Esophagus (tissue), 2 donors: ENCODE measurements around the gene ACTA1. TPM values are rescaled to one million over a fixed set of nuclear protein-coding genes. Genes with fewer than 3 reads are reported as not detected.
"Not testable (repeated sequence)": the region's sequence is repeated elsewhere in the genome, so short reads cannot be mapped to it uniquely, and the experiment has no call there.

Experiments
- H3K27ac ChIP-seq, 2 donors: one replicate each; pipeline ENCODE4 v1.5.1; 2013; ENCODE audit warnings: low read depth in 2 of 2, mild to moderate bottlenecking in 2 of 2, inconsistent platforms in 1 of 2, low read length in 1 of 2, moderate library complexity in 1 of 2
- H3K27me3 ChIP-seq, 2 donors: one replicate each; pipeline ENCODE4 v1.6.1; 2013; ENCODE audit warnings: low read length in 2 of 2, control low read depth in 1 of 2, mild to moderate bottlenecking in 1 of 2; ENCODE audit not compliant: insufficient read depth in 2 of 2, control insufficient read depth in 1 of 2
- H3K36me3 ChIP-seq, 2 donors: one replicate each; pipeline ENCODE4 v1.6.1; 2013; ENCODE audit warnings: low read length in 1 of 2; ENCODE audit not compliant: control insufficient read depth in 2 of 2, insufficient read depth in 2 of 2
- H3K4me1 ChIP-seq, 2 donors: one replicate each; pipeline ENCODE4 v1.6.1; 2013; ENCODE audit warnings: low read length in 1 of 2; ENCODE audit not compliant: control insufficient read depth in 2 of 2, insufficient read depth in 2 of 2
- H3K4me3 ChIP-seq, 2 donors: one replicate each; pipeline ENCODE4 v1.5.1; 2013; ENCODE audit warnings: low read length in 2 of 2, mild to moderate bottlenecking in 2 of 2, low read depth in 1 of 2, moderate library complexity in 1 of 2
- H3K9me3 ChIP-seq, 2 donors: one replicate each; pipeline ENCODE4 v1.6.1; 2013; ENCODE audit warnings: mild to moderate bottlenecking in 2 of 2, low read depth in 1 of 2, low read length in 1 of 2, moderate library complexity in 1 of 2; ENCODE audit not compliant: control insufficient read depth in 2 of 2, insufficient read depth in 1 of 2
- WGBS, 2 donors: extraction: QIAGEN DNeasy Blood & Tissue Kit; methylation state at CpG; one replicate each; pipeline ENCODE4 v1.1.7; 2013; 5-methylcytosine and 5-hydroxymethylcytosine counted together
- polyA plus RNA-seq, 2 donors: library from polyadenylated mRNA; stranded (reverse); fragments of 200-250 nt; gene quantifications; one replicate each; pipeline ENCODE4 v1.2.3, GENCODE V29; 2013
- donor health status: healthy with polysubstance abuse.
- donor health status: Bipolar disorder and iron deficiency.

ACTA1 gene
- polyA plus RNA-seq, 2 donors, result 0.35 to 1.8 TPM

DNA sequence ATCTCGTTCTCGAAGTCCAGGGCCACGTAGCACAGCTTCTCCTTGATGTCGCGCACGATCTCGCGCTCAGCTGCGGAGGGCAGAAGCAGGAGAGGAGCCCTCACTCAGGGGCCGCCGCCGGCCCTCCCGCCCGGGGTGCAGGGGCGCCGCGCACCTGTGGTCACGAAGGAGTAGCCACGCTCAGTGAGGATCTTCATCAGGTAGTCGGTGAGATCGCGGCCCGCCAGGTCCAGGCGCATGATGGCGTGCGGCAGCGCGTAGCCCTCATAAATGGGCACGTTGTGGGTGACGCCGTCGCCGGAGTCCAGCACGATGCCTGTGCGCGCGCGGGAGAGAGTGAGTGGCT, 1.8 kb downstream of the ACTA1 start:
- WGBS, 2 donors, result 6 to 8% methylated on average over 23 to 38 of the region's 38 CpGs
- no peaks in the 10 kb centered on the region for H3K36me3 ChIP-seq
- no peak overlapping the region for H3K27ac ChIP-seq
- peaks cover 14 to 19% of the 10 kb centered on the region in 2 donors for H3K4me1 ChIP-seq
- H3K27me3 ChIP-seq, result peaks cover 12 to 39% of the 10 kb centered on the region in 2 donors
- H3K4me3 ChIP-seq, result peak overlapping the region in 1 of 2 donors; percentile 16
- H3K9me3 ChIP-seq, result peaks cover 0 to 2% of the 10 kb centered on the region in 2 donors

GRCh38 chr1:229431284-229432115, 2.4 kb downstream of the ACTA1 start:
- H3K27me3 ChIP-seq, result peaks cover 12 to 39% of the 10 kb centered on the region in 2 donors
- 7 to 9% methylated on average over 60 to 65 of the region's 65 CpGs for WGBS, 2 donors
- peak overlapping the region in 1 of 2 donors; percentile 16 for H3K4me3 ChIP-seq

GRCh38 chr1:229430761-229431283, 3.1 kb downstream of the ACTA1 start:
- H3K4me1 ChIP-seq, result peaks cover 14 to 19% of the 10 kb centered on the region in 2 donors
- no peak overlapping the region for H3K27ac ChIP-seq
- H3K9me3 ChIP-seq, result peaks cover 0 to 2% of the 10 kb centered on the region in 2 donors
- no peak overlapping the region for H3K4me3 ChIP-seq
- no peaks in the 10 kb centered on the region for H3K36me3 ChIP-seq
- H3K27me3 ChIP-seq, result peaks cover 12 to 39% of the 10 kb centered on the region in 2 donors
- WGBS, 2 donors, result 2 to 8% methylated on average over 16 of the region's 16 CpGs

More at GRCh38 chr1:229431284-229432115, 2.4 kb downstream of the ACTA1 start:
- peaks cover 14 to 19% of the 10 kb centered on the region in 2 donors for H3K4me1 ChIP-seq
- no peaks in the 10 kb centered on the region for H3K36me3 ChIP-seq
- no peak overlapping the region for H3K27ac ChIP-seq
- H3K9me3 ChIP-seq, result peaks cover 0 to 2% of the 10 kb centered on the region in 2 donors

GRCh38 chr1:229428256-229428655, 5.6 kb downstream of the ACTA1 start:
- Histone ChIP-seq H3K9me3 (peaks cover 0 to 1% of the 10 kb centered on the region in 2 donors), H3K4me3 (no peak overlapping the region), H3K27ac (no peak overlapping the region), H3K27me3 (peaks cover 8 to 23% of the 10 kb centered on the region in 2 donors), H3K4me1 (peaks cover 13 to 19% of the 10 kb centered on the region in 2 donors), H3K36me3 (no peaks in the 10 kb centered on the region)
- WGBS, 2 donors, result 77 to 84% methylated on average over 3 of the region's 3 CpGs

- peaks cover 8 to 14% of the 10 kb centered on the region in 2 donors for H3K4me1 ChIP-seq
- H3K36me3 ChIP-seq, result no peaks in the 10 kb centered on the region
- peaks cover 1 to 17% of the 10 kb centered on the region in 2 donors for H3K27me3 ChIP-seq
- no peak overlapping the region for H3K27ac ChIP-seq
- H3K4me3 ChIP-seq, result no peak overlapping the region
- 88 to 92% methylated on average over 3 of the region's 3 CpGs for WGBS, 2 donors
- no peaks in the 10 kb centered on the region for H3K9me3 ChIP-seq
These were observed 6.3 kb downstream of the ACTA1 start for GRCh38 chr1:229427572-229427971.

DNA sequence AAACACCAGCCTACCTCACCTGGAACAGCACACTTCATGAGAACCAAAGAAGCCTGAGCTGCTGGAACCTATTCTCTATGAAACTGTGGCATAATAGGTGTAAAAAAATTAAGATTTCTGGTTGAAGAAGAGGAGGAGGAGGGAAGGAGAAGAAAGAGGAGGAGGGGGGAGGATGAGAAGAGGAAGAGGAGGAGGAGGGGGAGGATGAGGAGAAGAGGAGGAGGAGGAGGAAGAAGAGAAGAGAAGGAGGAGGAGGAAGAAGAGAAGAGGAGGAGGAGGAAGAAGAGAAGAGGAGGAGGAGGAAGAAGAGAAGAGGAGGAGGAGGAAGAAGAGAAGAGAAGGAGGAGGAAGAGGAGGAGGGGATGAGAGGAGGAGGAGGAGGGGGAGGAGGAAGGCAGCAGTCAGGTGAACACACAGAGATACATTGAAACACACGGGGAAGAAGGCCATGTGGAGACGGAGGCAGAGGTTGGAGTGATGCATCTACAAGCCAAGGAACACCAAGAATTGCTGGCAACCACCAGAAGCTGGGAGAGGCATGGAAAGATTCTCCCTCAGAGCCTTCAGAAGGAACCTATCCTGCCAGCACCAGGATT, 8.2 kb downstream of the ACTA1 start:
- H3K36me3 ChIP-seq, result no peaks in the 10 kb centered on the region
- WGBS, 2 donors, result 73 to 82% methylated on average over 2 of the region's 2 CpGs
- H3K27me3 ChIP-seq, result peaks cover 0 to 4% of the 10 kb centered on the region in 2 donors
- H3K4me1 ChIP-seq, result no peaks in the 10 kb centered on the region
- H3K27ac ChIP-seq, result no peak overlapping the region
- H3K4me3 ChIP-seq, result no peak overlapping the region
- no peaks in the 10 kb centered on the region for H3K9me3 ChIP-seq

DNA sequence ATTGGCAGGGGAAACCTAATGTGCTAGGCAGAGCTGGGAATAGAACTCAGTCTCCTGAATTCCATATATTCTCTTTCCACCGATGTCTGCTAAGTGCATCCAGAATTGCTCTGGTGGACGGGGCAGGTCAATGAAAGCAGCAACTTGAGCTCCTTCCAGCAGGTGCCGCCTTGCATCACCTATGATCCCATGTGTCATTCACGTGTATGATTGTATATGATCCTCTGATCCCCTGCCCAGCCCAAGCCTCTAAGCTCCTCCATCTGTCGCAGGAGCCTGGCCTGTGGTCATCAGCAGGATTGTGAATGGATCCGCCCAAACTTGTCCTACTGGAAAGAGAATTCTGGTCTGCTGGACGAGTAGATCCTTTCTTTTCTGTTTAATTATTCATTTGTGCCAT, 13.1 kb downstream of the ACTA1 start:
- H3K27me3 ChIP-seq, result no peaks in the 10 kb centered on the region
- WGBS, 2 donors, result 55 to 59% methylated on average over 7 of the region's 7 CpGs
- H3K4me1 ChIP-seq, result no peaks in the 10 kb centered on the region
- no peaks in the 10 kb centered on the region for H3K9me3 ChIP-seq
- H3K36me3 ChIP-seq, result no peaks in the 10 kb centered on the region
- H3K4me3 ChIP-seq, result no peak overlapping the region
- H3K27ac ChIP-seq, result no peak overlapping the region

- Histone ChIP-seq H3K36me3 (no peaks in the 10 kb centered on the region), H3K9me3 (no peaks in the 10 kb centered on the region), H3K27ac (no peak overlapping the region), H3K4me3 (no peak overlapping the region), H3K27me3 (no peaks in the 10 kb centered on the region), H3K4me1 (no peaks in the 10 kb centered on the region)
- 92 to 93% methylated on average over 11 of the region's 11 CpGs for WGBS, 2 donors
These were observed 13.7 kb downstream of the ACTA1 start for GRCh38 chr1:229420224-229420623.

- H3K36me3 ChIP-seq, H3K4me1 ChIP-seq, H3K27me3 ChIP-seq, H3K9me3 ChIP-seq, H3K4me3 ChIP-seq, H3K27ac ChIP-seq: not testable (repeated sequence)
- whole genome bisulfite sequencing, 2 donors, result 69 to 76% methylated on average over 6 of the region's 6 CpGs
These were observed 15.3 kb downstream of the ACTA1 start for GRCh38 chr1:229418586-229418985.
